GM12801 (cell line): ENCODE data around the gene PRKACA.

Experiments
- TF ChIP-seq, protein P1 (sequence below): IDR thresholded peaks from one replicate; pipeline ENCODE4 v1.5.1; 2011; ENCODE audit warnings: control low read depth; ENCODE audit not compliant: insufficient read length; ENCODE audit errors: extremely low read depth

The PRKACA gene

DNA sequence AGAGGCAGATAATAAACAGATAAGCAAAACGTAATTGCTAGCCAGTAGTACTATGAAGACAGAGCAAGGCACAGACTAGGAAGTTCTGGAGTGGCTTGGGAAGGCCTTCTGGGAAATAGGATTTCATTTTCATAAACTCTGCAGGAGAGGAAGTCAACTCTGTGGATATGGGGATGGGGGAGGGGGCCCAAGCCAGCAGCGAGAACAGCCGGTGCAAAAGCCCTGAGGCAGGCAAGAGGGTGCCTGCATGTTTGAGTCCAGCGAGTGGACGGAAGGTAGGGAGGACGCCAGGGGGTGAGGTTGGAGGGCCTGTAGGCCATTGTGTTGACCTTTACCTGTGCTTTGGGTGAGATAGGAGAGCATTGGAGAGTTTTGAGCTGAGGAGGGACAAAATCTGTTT is 27.8 kb upstream of the PRKACA start:
- TF ChIP-seq, protein P1, sequence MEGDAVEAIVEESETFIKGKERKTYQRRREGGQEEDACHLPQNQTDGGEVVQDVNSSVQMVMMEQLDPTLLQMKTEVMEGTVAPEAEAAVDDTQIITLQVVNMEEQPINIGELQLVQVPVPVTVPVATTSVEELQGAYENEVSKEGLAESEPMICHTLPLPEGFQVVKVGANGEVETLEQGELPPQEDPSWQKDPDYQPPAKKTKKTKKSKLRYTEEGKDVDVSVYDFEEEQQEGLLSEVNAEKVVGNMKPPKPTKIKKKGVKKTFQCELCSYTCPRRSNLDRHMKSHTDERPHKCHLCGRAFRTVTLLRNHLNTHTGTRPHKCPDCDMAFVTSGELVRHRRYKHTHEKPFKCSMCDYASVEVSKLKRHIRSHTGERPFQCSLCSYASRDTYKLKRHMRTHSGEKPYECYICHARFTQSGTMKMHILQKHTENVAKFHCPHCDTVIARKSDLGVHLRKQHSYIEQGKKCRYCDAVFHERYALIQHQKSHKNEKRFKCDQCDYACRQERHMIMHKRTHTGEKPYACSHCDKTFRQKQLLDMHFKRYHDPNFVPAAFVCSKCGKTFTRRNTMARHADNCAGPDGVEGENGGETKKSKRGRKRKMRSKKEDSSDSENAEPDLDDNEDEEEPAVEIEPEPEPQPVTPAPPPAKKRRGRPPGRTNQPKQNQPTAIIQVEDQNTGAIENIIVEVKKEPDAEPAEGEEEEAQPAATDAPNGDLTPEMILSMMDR = no peak

DNA sequence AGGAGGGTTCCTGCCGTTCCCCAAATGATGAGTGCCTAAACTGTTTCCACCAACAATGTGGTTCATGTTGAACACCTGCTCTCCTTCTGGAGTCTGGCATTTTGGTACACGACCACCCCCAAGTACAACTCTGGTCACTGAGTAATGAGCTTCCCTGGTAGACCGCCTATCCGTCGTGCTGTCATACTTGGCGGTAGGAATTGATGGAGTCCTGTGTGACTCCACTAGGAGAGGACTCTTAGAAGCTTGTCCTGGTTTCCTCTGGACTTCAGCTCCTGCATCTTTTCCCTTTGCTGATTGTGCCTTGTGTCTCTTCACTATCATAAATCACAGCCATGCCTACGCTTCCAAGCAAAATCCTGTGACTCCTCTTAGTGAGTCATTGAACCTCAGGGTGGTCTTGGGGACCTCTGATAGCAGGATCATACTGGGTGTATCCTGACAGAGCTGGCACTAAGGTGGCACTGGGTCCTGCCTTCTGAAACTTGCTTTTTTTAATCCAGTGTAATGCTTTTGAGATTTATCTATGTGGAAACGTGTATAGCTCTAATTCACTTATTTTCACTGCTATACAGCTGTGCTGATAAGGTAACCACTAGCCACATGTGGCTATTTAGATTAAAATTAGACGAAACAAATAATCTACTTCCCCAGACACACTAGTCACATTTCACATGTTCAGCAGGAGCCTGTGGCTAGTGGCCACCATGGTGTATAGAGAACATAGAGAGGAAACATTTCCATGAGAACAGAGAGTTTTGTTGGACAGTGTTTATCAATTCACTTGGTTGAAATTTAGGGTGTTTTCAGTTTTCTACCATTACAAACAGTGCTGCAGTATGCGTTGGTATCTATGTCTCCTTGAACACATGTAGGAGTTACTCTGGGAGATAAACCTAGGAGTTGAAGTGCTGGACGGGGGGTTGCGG is 25.0 kb upstream of the PRKACA start:
- TF ChIP-seq, protein P1 = no peak

DNA sequence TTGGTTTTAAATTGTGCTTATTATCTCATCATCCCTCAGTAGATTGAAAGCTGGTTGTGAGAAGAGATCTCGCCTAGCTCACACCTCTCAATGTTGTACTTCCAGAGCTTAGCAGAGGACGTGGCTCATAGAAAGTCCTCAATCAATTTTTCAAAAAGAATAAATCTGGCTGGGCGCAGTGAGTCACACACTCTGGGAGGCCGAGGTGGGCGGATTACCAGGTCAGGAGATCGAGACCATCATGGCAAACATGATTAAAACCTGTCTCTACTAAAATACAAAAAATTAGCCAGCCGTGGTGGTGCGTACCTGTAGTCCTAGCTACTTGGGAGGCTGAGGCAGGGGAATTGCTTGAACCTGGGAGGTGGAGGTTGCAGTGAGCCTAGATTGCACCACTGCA is 23.5 kb upstream of the PRKACA start:
- TF ChIP-seq, protein P1 = no peak

DNA sequence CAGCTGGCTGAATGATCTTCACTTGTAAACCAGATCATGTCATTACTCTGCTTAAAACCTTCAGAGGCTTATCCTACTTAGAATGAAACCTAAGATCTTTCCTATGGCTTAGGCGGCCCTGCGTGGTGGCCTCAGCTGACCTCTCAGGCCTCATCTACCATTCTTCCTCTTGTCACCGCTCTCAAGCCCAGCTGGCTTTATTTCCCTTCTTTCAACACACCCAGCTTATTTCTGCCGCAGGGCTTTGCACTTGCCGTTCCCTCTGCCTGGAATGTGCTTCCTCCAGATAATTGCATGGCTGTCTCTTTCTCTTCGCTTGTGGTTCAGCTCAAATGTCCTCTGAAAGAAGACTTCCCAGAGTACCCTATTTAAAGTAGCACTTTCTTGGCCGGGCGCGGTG is 22.4 kb upstream of the PRKACA start:
- TF ChIP-seq, protein P1 = no peak

DNA sequence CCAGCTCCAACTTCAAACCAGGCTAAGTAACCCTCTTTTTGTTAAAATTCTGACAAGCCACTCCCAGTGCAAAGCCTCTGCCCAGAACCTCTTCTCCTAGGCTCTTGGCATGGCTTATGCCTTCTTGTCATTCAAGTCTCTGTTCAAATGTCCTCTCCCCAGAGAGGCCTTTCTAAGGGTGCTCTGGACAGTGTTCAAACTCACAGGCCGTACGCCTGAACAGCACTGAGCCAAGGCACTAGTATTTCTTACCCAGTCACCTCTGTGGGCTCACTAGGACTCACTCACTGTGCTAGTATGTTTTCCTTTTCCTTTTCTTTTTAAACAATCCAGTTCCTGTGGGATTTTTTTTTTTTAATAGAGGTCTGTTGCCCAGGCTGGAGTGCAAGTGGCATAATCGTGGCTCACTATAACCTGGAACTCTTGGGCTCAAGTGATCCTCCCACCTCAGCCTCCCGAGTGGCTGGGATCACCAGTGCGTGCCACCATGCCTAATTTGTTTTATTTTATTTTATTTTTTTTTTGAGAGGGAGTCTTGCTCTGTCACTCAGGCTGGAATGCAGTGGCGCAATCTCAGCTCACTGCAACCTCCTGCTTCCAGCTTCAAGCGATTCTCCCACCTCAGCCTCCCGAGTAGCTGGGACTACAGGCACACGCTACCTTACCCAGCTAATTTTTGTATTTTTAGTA is 21.2 kb upstream of the PRKACA start:
- TF ChIP-seq, protein P1 = no peak

DNA sequence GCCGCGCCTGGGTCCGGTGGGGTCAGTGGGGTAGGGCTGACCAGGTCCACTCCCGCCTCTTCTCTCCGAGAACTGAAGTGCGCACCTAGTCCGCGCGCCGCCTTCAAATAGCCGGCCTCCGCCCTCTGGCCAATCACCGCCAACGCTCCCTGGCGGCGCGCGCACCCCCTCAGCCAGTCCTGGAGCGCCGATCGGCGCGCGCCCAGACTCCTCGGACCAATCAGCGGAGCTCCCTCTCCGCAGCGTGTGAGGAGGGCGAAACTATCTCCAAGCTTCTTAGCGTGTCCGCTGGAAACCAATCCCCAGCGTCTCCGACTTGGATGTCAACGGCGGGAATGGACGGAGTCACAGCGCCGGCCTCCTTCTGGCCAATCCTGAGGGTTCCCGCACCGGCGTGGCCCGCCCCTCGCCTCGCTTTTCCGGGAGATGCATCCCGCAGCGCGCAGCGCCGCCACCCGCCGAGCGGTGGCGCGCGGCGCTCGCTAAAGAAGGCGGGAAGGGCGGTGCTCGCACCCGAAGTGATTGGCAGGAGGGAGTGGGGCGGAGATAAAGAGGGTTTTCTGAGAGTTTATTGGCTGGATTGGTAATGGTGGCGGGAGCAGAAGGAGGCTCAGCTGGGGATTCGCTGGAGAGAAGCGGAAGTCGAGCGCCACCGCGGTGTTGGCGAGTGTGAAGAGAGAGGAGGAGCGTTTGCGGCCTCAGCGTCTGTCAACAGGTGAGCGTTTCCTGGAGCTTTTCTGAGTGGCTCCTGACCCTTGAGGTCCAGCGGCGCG is 19.1 kb upstream of the PRKACA start, which contains the start of gene ASF1B:
Gene ASF1B, minus strand, starts transcription at position 81 of the 773 bp plus-strand sequence. CDS start 133 bp downstream, outside the sequence.
- TF ChIP-seq, protein P1 = no peak

DNA sequence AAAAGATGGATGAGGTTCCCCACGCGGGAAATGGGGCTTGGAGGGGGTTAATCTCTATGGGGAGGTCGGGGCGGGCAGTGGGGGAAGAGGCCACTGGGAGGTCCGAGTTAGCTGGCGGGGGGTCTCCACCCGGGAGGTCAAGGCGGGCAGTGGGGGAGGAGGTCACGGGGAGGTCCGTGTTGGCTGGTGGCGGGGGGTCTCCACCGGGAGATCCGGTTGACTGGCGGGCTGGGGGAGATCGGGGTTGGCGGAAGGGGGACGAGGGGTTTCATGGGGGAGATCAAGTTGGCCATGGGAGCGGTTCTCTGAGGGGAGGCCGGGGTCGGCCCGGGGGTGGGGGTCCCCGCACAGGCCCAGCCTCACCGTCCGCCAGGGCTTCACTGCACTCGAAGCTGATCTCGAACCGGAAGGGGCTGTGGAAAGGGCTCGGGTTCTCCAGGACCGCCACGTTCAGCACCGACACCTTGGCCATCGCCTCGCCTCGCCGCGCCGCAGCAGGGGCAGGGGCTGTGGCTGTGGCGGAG is 18.5 kb upstream of the PRKACA start:
- TF ChIP-seq, protein P1 = no peak
